Peyer's patch (tissue), 4 donors: ENCODE data around the gene PTP4A1.

ENCODE experiments used
- CTCF ChIP-seq, 6 experiments: fragments of 450-650 bp in 4 of 6; fragments of 200-600 bp in 2 of 6; sonication (generic) in 1 of 6; IDR thresholded peaks; one replicate each; pipeline ENCODE4 v1.5.1; 2017 to 2019; ENCODE audit warnings: antibody characterized with exemption in 6 of 6, mild to moderate bottlenecking in 3 of 6, moderate library complexity in 1 of 6
- POLR2A ChIP-seq, 2 donors: fragments of 450-650 bp; IDR thresholded peaks; one replicate each; pipeline ENCODE4 v1.5.1; 2017; ENCODE audit warnings: antibody characterized with exemption in 2 of 2, mild to moderate bottlenecking in 2 of 2, moderate library complexity in 2 of 2

- no peak for TF ChIP-seq CTCF (IDR thresholded peaks at IDR 0.05)
- TF ChIP-seq POLR2A (IDR thresholded peaks at IDR 0.05) = no peak
Measured at GRCh38 chr6:63543001-63543400, 29.3 kb upstream of the PTP4A1 start.
